ENCODE measurements around the gene TFF3. TPM values are rescaled to one million over a fixed set of nuclear protein-coding genes. Genes with fewer than 3 reads are reported as not detected.

Gene TFF3
- total and polyA plus RNA-seq, 10 of the 15 experiments (the other 5 are each of a cell fraction or from before 2014, with no cell fraction given), result not detected

DNA sequence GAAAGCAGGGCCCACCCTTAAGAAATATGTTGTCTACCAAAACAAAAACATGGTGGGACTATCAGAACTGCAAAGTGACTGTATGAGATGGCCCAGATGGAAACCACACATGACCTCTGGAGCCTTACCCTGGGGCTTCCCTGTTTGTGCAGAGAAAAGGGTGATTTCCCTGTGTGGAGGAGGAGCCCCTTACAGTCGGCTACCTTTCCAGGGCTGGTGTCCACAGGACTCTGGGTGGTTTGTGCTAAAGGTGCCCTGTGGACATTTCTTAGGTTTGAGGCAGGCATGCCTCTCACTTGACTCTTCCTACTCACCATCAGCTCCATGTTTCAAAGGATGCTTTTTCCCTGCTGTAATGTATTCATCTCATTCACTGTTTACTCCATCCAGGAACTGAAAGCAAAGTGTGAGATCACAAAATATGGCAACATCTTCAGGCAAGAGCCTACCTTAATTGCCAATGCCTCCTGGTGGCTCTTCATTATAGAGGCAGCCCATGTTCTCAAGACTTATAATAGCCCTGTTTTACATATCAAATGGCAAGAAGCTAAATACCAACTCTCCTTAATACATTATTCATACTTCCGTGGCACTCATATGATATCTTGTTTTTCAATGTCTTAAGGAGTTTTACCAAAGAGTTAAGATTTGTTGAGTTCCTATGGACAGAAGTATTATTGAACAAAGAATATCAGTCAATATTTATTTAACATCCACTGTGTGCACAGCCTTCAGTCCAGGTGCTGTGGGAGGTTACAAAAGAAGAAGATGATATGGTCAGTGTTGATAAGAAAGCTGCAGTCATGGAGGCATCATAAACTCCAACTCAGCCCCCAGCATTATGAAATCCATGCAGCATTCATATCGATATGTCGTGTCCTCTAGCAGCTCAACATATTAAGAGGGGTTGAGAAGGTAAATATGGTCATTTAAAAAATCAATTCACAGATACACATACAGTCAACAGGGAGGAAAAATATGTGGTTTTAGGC lies 15.5 kb upstream of the TFF3 start (continued):
- TF ChIP-seq NFYB (IDR thresholded peaks at IDR 0.05; ENCODE audit: insufficient read depth, low read depth, low read length) (no peak), NFIC (IDR thresholded peaks at IDR 0.05; ENCODE audit: low read depth, low read length) (no peak; the same call in 1 of the 2 replicates), GABPA (IDR thresholded peaks at IDR 0.05; ENCODE audit: low read depth) (no peak), ZNF274 (IDR thresholded peaks at IDR 0.05; ENCODE audit: insufficient read depth, insufficient read length) (no peak), CREB1 (IDR thresholded peaks at IDR 0.05; ENCODE audit: low read depth) (no peak), ZNF592 (IDR thresholded peaks at IDR 0.05) (no peak)

GRCh38 chr21:42324896-42325295 lies 9.7 kb upstream of the TFF3 start:
- no peaks in the 10 kb centered on the region for H3K79me2 ChIP-seq (ENCODE audit: control insufficient read depth, insufficient read depth, low read length)
- CTCF ChIA-PET, result interaction anchor here (1.3 to 3.8 kb wide), 2 partner anchors 11 to 14 kb away, joined by 4 to 14 read pairs; no protein-coding TSS in a partner anchor
- H3K27me3 ChIP-seq (replicated peaks in 1 of 2; ENCODE audit: control insufficient read depth in 2 of 2, insufficient read depth in 2 of 2, low read length in 1 of 2), result no peaks in the 10 kb centered on the region
- no peak overlapping the region for H3K4me3 ChIP-seq
- no peak overlapping the region for H2AFZ ChIP-seq (ENCODE audit: control insufficient read depth, low read depth, low read length)
- WGBS (ENCODE audit: insufficient coverage, insufficient replicate concordance, low lambda C conversion rate, missing lambda C conversion rate), result 29% methylated on average over 6 of the region's 6 CpGs
- no peaks in the 10 kb centered on the region for H3K4me1 ChIP-seq (ENCODE audit: control insufficient read depth, insufficient read depth, low read length)
- ATAC-seq, result no peak
- intact Hi-C loops (cut with micrococcal nuclease; ENCODE audit: unreplicated experiment) (no loop called here), in situ Hi-C loops (cut with MboI) (no loop called here)
- no peak overlapping the region for H3K27ac ChIP-seq (ENCODE audit: control insufficient read depth, insufficient read depth)
- DNase-seq (ENCODE audit: low read depth, low spot score), result no peak
- H3K4me2 ChIP-seq (ENCODE audit: control insufficient read depth, insufficient read depth), result no peak overlapping the region
- no TSS peak for BruUV-seq (replicated peaks)
- H3K9ac ChIP-seq (ENCODE audit: control insufficient read depth, insufficient read depth, low read length), result no peak overlapping the region
- RAD21 ChIA-PET (ENCODE audit: unreplicated experiment), result no interaction called here
- no peaks in the 10 kb centered on the region for H3K36me3 ChIP-seq (ENCODE audit: control insufficient read depth in 2 of 2, insufficient read depth in 2 of 2, low read length in 1 of 2)
- no peaks in the 10 kb centered on the region for H4K20me1 ChIP-seq (ENCODE audit: control insufficient read depth, insufficient read depth)
- no peaks in the 10 kb centered on the region; the same call in 2 of the 3 replicates for H3K9me3 ChIP-seq (replicated peaks; ENCODE audit: control insufficient read depth, insufficient read depth, low read length)
- POLR2A ChIA-PET, result no interaction called here
- SMC1A ChIA-PET (ENCODE audit: uncharacterized antibody, unreplicated experiment), result no interaction called here
- no peak for FAIRE-seq
- TF ChIP-seq ATF7 (IDR thresholded peaks at IDR 0.05; ENCODE audit: low read depth) (no peak), IRF4 (IDR thresholded peaks at IDR 0.05; ENCODE audit: low read depth, low read length) (no peak)
- TF ChIP-seq, protein P1, sequence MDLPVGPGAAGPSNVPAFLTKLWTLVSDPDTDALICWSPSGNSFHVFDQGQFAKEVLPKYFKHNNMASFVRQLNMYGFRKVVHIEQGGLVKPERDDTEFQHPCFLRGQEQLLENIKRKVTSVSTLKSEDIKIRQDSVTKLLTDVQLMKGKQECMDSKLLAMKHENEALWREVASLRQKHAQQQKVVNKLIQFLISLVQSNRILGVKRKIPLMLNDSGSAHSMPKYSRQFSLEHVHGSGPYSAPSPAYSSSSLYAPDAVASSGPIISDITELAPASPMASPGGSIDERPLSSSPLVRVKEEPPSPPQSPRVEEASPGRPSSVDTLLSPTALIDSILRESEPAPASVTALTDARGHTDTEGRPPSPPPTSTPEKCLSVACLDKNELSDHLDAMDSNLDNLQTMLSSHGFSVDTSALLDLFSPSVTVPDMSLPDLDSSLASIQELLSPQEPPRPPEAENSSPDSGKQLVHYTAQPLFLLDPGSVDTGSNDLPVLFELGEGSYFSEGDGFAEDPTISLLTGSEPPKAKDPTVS (IDR thresholded peaks at IDR 0.05; ENCODE audit: low read depth, low read length), result no peak
- TF ChIP-seq, protein P2, sequence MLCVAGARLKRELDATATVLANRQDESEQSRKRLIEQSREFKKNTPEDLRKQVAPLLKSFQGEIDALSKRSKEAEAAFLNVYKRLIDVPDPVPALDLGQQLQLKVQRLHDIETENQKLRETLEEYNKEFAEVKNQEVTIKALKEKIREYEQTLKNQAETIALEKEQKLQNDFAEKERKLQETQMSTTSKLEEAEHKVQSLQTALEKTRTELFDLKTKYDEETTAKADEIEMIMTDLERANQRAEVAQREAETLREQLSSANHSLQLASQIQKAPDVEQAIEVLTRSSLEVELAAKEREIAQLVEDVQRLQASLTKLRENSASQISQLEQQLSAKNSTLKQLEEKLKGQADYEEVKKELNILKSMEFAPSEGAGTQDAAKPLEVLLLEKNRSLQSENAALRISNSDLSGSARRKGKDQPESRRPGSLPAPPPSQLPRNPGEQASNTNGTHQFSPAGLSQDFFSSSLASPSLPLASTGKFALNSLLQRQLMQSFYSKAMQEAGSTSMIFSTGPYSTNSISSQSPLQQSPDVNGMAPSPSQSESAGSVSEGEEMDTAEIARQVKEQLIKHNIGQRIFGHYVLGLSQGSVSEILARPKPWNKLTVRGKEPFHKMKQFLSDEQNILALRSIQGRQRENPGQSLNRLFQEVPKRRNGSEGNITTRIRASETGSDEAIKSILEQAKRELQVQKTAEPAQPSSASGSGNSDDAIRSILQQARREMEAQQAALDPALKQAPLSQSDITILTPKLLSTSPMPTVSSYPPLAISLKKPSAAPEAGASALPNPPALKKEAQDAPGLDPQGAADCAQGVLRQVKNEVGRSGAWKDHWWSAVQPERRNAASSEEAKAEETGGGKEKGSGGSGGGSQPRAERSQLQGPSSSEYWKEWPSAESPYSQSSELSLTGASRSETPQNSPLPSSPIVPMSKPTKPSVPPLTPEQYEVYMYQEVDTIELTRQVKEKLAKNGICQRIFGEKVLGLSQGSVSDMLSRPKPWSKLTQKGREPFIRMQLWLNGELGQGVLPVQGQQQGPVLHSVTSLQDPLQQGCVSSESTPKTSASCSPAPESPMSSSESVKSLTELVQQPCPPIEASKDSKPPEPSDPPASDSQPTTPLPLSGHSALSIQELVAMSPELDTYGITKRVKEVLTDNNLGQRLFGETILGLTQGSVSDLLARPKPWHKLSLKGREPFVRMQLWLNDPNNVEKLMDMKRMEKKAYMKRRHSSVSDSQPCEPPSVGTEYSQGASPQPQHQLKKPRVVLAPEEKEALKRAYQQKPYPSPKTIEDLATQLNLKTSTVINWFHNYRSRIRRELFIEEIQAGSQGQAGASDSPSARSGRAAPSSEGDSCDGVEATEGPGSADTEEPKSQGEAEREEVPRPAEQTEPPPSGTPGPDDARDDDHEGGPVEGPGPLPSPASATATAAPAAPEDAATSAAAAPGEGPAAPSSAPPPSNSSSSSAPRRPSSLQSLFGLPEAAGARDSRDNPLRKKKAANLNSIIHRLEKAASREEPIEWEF (IDR thresholded peaks at IDR 0.05; ENCODE audit: insufficient replicate concordance, low read depth, low read length), result no peak

All from GM12878 (cell line).